ENCODE measurements around the gene PEF1.

GRCh38 chr1:31659889-31660288 is 15.2 kb upstream of the PEF1 start:
- TF ChIP-seq CTCF (IDR thresholded peaks at IDR 0.05), result no peak
- TF ChIP-seq EP300 (IDR thresholded peaks at IDR 0.05), result no peak
- no peak for TF ChIP-seq POLR2A (IDR thresholded peaks at IDR 0.05)

Data from suprapubic skin (tissue), 3 donors.